Parathyroid adenoma (tissue), 2 donors: Measurements from ENCODE around the gene TNFRSF13B.
"Not testable (repeated sequence)": the region's sequence is repeated elsewhere in the genome, so short reads cannot be mapped to it uniquely, and the experiment has no call there.

ENCODE experiments used
- H2AFZ ChIP-seq: fragments of 300-600 bp; sonication (generic); one replicate; pipeline ENCODE4 v1.7.0; 2017; ENCODE audit warnings: antibody characterized with exemption, mild to moderate bottlenecking
- H3K27ac ChIP-seq: fragments of 300-600 bp; sonication (generic); one replicate; pipeline ENCODE4 v1.7.0; 2017
- H3K27me3 ChIP-seq: fragments of 300-600 bp; sonication (generic); one replicate; pipeline ENCODE4 v1.7.0; 2017; ENCODE audit warnings: low read length; ENCODE audit not compliant: control insufficient read depth, insufficient read depth
- H3K36me3 ChIP-seq: fragments of 300-600 bp; sonication (generic); one replicate; pipeline ENCODE4 v1.7.0; 2017; ENCODE audit warnings: low read length; ENCODE audit not compliant: control insufficient read depth, insufficient read depth
- H3K4me1 ChIP-seq: fragments of 300-600 bp; sonication (generic); one replicate; pipeline ENCODE4 v1.7.0; 2017; ENCODE audit warnings: control low read depth
- H3K4me2 ChIP-seq: fragments of 300-600 bp; sonication (generic); one replicate; pipeline ENCODE4 v1.7.0; 2017; ENCODE audit warnings: low read length
- H3K4me3 ChIP-seq: fragments of 300-600 bp; sonication (generic); one replicate; pipeline ENCODE4 v1.7.0; 2017; ENCODE audit warnings: low read depth, low read length
- H3K79me2 ChIP-seq: fragments of 300-600 bp; sonication (generic); one replicate; pipeline ENCODE4 v1.7.0; 2017; ENCODE audit warnings: control low read depth
- H3K9ac ChIP-seq: fragments of 300-600 bp; sonication (generic); one replicate; pipeline ENCODE4 v1.7.0; 2017; ENCODE audit warnings: mild to moderate bottlenecking
- H3K9me3 ChIP-seq: fragments of 300-600 bp; sonication (generic); one replicate; pipeline ENCODE4 v1.7.0; 2017; ENCODE audit warnings: low read length; ENCODE audit not compliant: control insufficient read depth
- CTCF ChIP-seq: fragments of 300-600 bp; sonication (generic); IDR thresholded peaks from one replicate; pipeline ENCODE4 v1.7.0; 2017; ENCODE audit warnings: antibody characterized with exemption, mild to moderate bottlenecking
- donor health status: primary hyperparathyroidism.

TNFRSF13B gene

GRCh38 chr17:17004997-17005614 is 33.2 kb upstream of the TNFRSF13B start:
- H3K9ac ChIP-seq, H3K36me3 ChIP-seq, H3K27ac ChIP-seq, H3K4me2 ChIP-seq, H3K27me3 ChIP-seq, H3K79me2 ChIP-seq, H3K9me3 ChIP-seq, H3K4me3 ChIP-seq, H2AFZ ChIP-seq, H3K4me1 ChIP-seq: not testable (repeated sequence)

- no peaks in the 10 kb centered on the region for H3K36me3 ChIP-seq
- no peak overlapping the region for H2AFZ ChIP-seq
- H3K4me1 ChIP-seq: no peaks in the 10 kb centered on the region
- TF ChIP-seq CTCF: no peak
- H3K4me2 ChIP-seq: no peak overlapping the region
- no peaks in the 10 kb centered on the region for H3K9me3 ChIP-seq
- no peaks in the 10 kb centered on the region for H3K79me2 ChIP-seq
- no peak overlapping the region for H3K9ac ChIP-seq
- H3K27me3 ChIP-seq: no peaks in the 10 kb centered on the region
- H3K4me3 ChIP-seq: no peak overlapping the region
- H3K27ac ChIP-seq: no peak overlapping the region
Measured at GRCh38 chr17:17004251-17004996, 32.5 kb upstream of the TNFRSF13B start.

- not testable (repeated sequence) for H3K9ac ChIP-seq, H3K27me3 ChIP-seq, H3K27ac ChIP-seq, H3K9me3 ChIP-seq, H3K4me1 ChIP-seq, H3K4me3 ChIP-seq, H3K79me2 ChIP-seq, H3K36me3 ChIP-seq, H2AFZ ChIP-seq, H3K4me2 ChIP-seq
Measured at GRCh38 chr17:17002731-17003715, 31.1 kb upstream of the TNFRSF13B start.

- TF ChIP-seq CTCF: peak; percentile 99
- Histone ChIP-seq H3K27ac (no peak overlapping the region), H2AFZ (peak overlapping the region; percentile 48), H3K4me3 (no peak overlapping the region), H3K9ac (no peak overlapping the region), H3K27me3 (no peaks in the 10 kb centered on the region), H3K4me1 (no peaks in the 10 kb centered on the region), H3K79me2 (no peaks in the 10 kb centered on the region), H3K36me3 (no peaks in the 10 kb centered on the region), H3K4me2 (no peak overlapping the region), H3K9me3 (no peaks in the 10 kb centered on the region)
Measured at GRCh38 chr17:17001874-17002520, 30.1 kb upstream of the TNFRSF13B start.

- H3K4me2 ChIP-seq: no peak overlapping the region
- H3K27ac ChIP-seq: no peak overlapping the region
- H3K4me1 ChIP-seq: no peaks in the 10 kb centered on the region
- no peak for TF ChIP-seq CTCF
- H3K4me3 ChIP-seq: no peak overlapping the region
- H2AFZ ChIP-seq: peak overlapping the region; percentile 48
- H3K36me3 ChIP-seq: no peaks in the 10 kb centered on the region
- H3K9ac ChIP-seq: no peak overlapping the region
- H3K79me2 ChIP-seq: no peaks in the 10 kb centered on the region
- H3K9me3 ChIP-seq: no peaks in the 10 kb centered on the region
- H3K27me3 ChIP-seq: no peaks in the 10 kb centered on the region
Measured at GRCh38 chr17:17001076-17001777, 29.3 kb upstream of the TNFRSF13B start.
